Measurements from ENCODE around the gene TBC1D17.

GRCh38 chr19:49861107-49861506, 16.4 kb upstream of the TBC1D17 start:
- TF ChIP-seq POLR2A (IDR thresholded peaks at IDR 0.05) (no peak), CTCF (IDR thresholded peaks at IDR 0.05) (no peak), POLR2AphosphoS5 (IDR thresholded peaks at IDR 0.05) (peak; percentile 51)
